HepG2 (cell line): ENCODE results near the gene PLD1. TPM values are rescaled to one million over a fixed set of nuclear protein-coding genes. Genes with fewer than 3 reads are reported as not detected.

Experiments used
- ATAC-seq: fragments of 200-7000 bp; cut with Tn5 transposase; 3 replicates; pipeline ENCODE4 v1.9.1; 2020; ENCODE audit warnings: mild to moderate bottlenecking, moderate library complexity
- BruUV-seq: library from RNA; stranded (reverse); fragments of 400-500 nt; replicated peaks from 2 replicates; lab custom pipeline; 2021; lab: Mats Ljungman, UMichigan
- CTCF ChIA-PET: fragments of 300-600 bp; formaldehyde crosslinking; extraction: SDS; loops from one replicate; lab custom pipeline; 2021; ENCODE audit warnings: low total read pairs, inconsistent platforms, low intra/inter-chr PET ratio; lab: Yijun Ruan, JAX
- POLR2A ChIA-PET: fragments of 350-600 bp; sonication (Branson Sonifier 250); formaldehyde crosslinking; loops from one replicate; lab custom pipeline; 2020; ENCODE audit warnings: antibody characterized with exemption, inconsistent platforms; lab: Yijun Ruan, JAX
- DNase-seq: peaks from one replicate; pipeline ENCODE4 v3.0.0-alpha.2; 2015; ENCODE audit warnings: low spot score
- FAIRE-seq: peaks from 3 replicates; lab custom pipeline; 2011; peaks lifted over from hg19 to GRCh38; lab: Jason Lieb, UNC
- H2AFZ ChIP-seq: one replicate; pipeline ENCODE4 v1.6.1; 2011; ENCODE audit warnings: low read length, inconsistent platforms
- H3K27ac ChIP-seq: fragments of 300-600 bp; 3 replicates; pipeline ENCODE4 v1.8.0; 2011; ENCODE audit warnings: mixed run types, mild to moderate bottlenecking, mixed read lengths, low read length, inconsistent platforms; ENCODE audit not compliant: insufficient read depth; ENCODE audit errors: extremely low read length
- H3K27me3 ChIP-seq, 2 experiments: fragments of 200-600 bp in 1 of 2; 2 replicates in 1 of 2; 3 replicates in 1 of 2; pipeline versions ENCODE4 v1.6.0 to v1.8.0; 2011; ENCODE audit warnings: low read length in 2 of 2, mild to moderate bottlenecking in 2 of 2, moderate library complexity in 2 of 2, inconsistent platforms in 1 of 2; ENCODE audit not compliant: insufficient read depth in 2 of 2, control insufficient read depth in 1 of 2
- H3K36me3 ChIP-seq, 2 experiments: fragments of 200-600 bp in 1 of 2; replicated peaks in 1 of 2; 2 replicates in 1 of 2; 3 replicates in 1 of 2; pipeline versions ENCODE4 v1.5.1 to v1.8.0; 2011; ENCODE audit warnings: low read length in 2 of 2, inconsistent platforms in 1 of 2; ENCODE audit not compliant: insufficient read depth in 2 of 2, control insufficient read depth in 1 of 2
- H3K4me1 ChIP-seq: 2 replicates; pipeline ENCODE4 v1.5.1; 2012; ENCODE audit warnings: low read length, inconsistent platforms; ENCODE audit not compliant: insufficient read depth
- H3K4me2 ChIP-seq: 2 replicates; pipeline ENCODE4 v1.6.0; 2011; ENCODE audit warnings: low read depth, low read length, inconsistent platforms
- H3K4me3 ChIP-seq, 3 experiments: fragments of 200-600 bp in 1 of 3; sonication (generic), shearing (Covaris generic) in 1 of 3; replicated peaks in 1 of 3; 2 replicates each; pipeline ENCODE4 v1.5.1; 2011 to 2016; ENCODE audit warnings: low read length in 3 of 3, inconsistent platforms in 2 of 3, low read depth in 2 of 3, mild to moderate bottlenecking in 2 of 3, control low read depth in 1 of 3, mixed read lengths in 1 of 3; ENCODE audit not compliant: insufficient read depth in 1 of 3
- H3K79me2 ChIP-seq: one replicate; pipeline ENCODE4 v1.6.1; 2011; ENCODE audit warnings: low read length, inconsistent platforms; ENCODE audit not compliant: insufficient read depth
- H3K9ac ChIP-seq: 2 replicates; pipeline ENCODE4 v1.6.0; 2011; ENCODE audit warnings: mild to moderate bottlenecking, low read depth, low read length, inconsistent platforms; ENCODE audit not compliant: insufficient read depth
- H3K9me3 ChIP-seq: 2 replicates; pipeline ENCODE4 v1.5.1; 2012; ENCODE audit warnings: mild to moderate bottlenecking, low read length
- H4K20me1 ChIP-seq: 2 replicates; pipeline ENCODE4 v1.6.0; 2011; ENCODE audit warnings: inconsistent platforms, mild to moderate bottlenecking, low read length, moderate library complexity; ENCODE audit not compliant: insufficient read depth
- HNRNPLL ChIP-seq: fragments of 200-400 bp; formaldehyde crosslinking; IDR thresholded peaks from 2 replicates; pipeline ENCODE4 v1.6.1; 2017; ENCODE audit warnings: mild to moderate bottlenecking, low read depth, low read length; ENCODE audit not compliant: poor library complexity, severe bottlenecking
- PHF8 ChIP-seq: sonication (generic); formaldehyde crosslinking; IDR thresholded peaks from 2 replicates; pipeline ENCODE4 v1.5.0; 2020; ENCODE audit warnings: missing genetic modification reagents
- WGBS: methylation state at CpG from one replicate; pipeline ENCODE4 v1.1.6; 2017; ENCODE audit warnings: low lambda C conversion rate; 5-methylcytosine and 5-hydroxymethylcytosine counted together
- in situ Hi-C: cut with HindIII; loops from 2 replicates; pipeline ENCODE4 v1.10.0; 2017; ENCODE audit warnings: low pct_unique_long_range_greater_than_20kb; ENCODE audit not compliant: extremely low pct_ligation_motif_present
- intact Hi-C: fragments of 100-400 bp; cut with micrococcal nuclease; formaldehyde crosslinking; loops from one replicate; pipeline ENCODE4 v1.10.0; 2022; ENCODE audit not compliant: unreplicated experiment
- polyA plus RNA-seq, 8 experiments: library from polyadenylated mRNA; depleted of rRNA in 3 of 8; stranded (reverse) in 7 of 8; unstranded in 1 of 8; fragments of >200 nt; fragmentation: Illumina TruSeq in 4 of 8; extraction: Trizol in 4 of 8; gene quantifications; 2 replicates each; pipeline versions ENCODE4 v1.2.1 to v1.2.3, GENCODE V29; 2011 to 2016; ENCODE audit warnings: low read depth in 4 of 8, missing spikeins in 1 of 8, mixed read lengths in 1 of 8; ENCODE audit not compliant: insufficient read depth in 1 of 8
- total RNA-seq, 5 experiments: library from RNA; depleted of rRNA; stranded (reverse); fragments of >200 nt; fragmentation: Illumina TruSeq; extraction: Trizol; gene quantifications; 2 replicates each; pipeline ENCODE4 v1.2.3, GENCODE V29; 2016; ENCODE audit warnings: low read depth in 1 of 5
- TF ChIP-seq, protein P1 (sequence below): sonication (generic); formaldehyde crosslinking; IDR thresholded peaks from 2 replicates; pipeline ENCODE4 v1.4.0; 2020; ENCODE audit warnings: missing genetic modification reagents
- TF ChIP-seq, protein P2 (sequence below): IDR thresholded peaks from 2 replicates; pipeline ENCODE4 v1.6.1; 2016; ENCODE audit warnings: missing compliant biosample characterization, missing genetic modification reagents, borderline replicate concordance

PLD1 gene
- total and polyA plus RNA-seq, 2 of the 13 experiments (the other 11 are each of a cell fraction or from before 2014, with no cell fraction given) = 27.1 to 59.4 TPM

DNA sequence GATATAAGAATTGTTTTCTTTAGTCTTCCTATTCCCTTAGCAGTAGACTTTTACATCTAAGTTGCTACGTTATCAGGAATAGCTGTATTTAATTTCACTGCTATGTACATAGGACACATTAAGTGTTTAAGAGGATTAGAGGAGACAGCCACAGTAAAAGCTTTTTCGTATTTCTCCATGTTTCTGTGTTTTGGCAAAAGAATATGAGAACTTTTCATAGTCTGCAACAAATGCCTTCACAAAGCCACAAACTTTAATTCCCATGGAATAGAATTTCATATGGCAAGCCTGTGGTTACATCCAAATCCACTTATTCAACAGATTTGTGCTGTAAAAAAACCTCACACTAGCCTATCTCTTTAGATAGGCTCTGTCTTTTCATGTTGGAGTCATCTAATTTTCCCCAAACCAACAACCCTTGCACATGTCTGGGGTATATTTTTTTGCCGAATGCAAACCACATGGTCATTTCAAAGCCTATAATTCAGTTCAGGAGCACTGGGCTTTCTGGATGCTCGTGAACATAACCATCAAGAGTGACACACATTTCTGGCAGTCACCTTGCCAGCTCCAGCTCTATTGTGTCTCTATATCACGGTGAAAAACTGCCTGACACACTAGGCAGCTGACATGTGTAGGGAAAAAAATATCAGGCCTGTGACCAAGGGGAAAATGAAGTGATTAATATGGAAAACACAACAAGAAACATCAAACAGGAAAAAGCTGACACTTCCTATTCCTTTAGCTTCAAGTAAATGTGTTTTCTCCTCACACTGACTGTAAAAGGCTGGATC lies 19.2 kb downstream of the PLD1 start (continued):
- TF ChIP-seq, protein P1, sequence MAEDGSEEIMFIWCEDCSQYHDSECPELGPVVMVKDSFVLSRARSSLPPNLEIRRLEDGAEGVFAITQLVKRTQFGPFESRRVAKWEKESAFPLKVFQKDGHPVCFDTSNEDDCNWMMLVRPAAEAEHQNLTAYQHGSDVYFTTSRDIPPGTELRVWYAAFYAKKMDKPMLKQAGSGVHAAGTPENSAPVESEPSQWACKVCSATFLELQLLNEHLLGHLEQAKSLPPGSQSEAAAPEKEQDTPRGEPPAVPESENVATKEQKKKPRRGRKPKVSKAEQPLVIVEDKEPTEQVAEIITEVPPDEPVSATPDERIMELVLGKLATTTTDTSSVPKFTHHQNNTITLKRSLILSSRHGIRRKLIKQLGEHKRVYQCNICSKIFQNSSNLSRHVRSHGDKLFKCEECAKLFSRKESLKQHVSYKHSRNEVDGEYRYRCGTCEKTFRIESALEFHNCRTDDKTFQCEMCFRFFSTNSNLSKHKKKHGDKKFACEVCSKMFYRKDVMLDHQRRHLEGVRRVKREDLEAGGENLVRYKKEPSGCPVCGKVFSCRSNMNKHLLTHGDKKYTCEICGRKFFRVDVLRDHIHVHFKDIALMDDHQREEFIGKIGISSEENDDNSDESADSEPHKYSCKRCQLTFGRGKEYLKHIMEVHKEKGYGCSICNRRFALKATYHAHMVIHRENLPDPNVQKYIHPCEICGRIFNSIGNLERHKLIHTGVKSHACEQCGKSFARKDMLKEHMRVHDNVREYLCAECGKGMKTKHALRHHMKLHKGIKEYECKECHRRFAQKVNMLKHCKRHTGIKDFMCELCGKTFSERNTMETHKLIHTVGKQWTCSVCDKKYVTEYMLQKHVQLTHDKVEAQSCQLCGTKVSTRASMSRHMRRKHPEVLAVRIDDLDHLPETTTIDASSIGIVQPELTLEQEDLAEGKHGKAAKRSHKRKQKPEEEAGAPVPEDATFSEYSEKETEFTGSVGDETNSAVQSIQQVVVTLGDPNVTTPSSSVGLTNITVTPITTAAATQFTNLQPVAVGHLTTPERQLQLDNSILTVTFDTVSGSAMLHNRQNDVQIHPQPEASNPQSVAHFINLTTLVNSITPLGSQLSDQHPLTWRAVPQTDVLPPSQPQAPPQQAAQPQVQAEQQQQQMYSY (CRISPR knock-in tag) = no peak
- no peak for TF ChIP-seq PHF8 (CRISPR knock-in tag)

DNA sequence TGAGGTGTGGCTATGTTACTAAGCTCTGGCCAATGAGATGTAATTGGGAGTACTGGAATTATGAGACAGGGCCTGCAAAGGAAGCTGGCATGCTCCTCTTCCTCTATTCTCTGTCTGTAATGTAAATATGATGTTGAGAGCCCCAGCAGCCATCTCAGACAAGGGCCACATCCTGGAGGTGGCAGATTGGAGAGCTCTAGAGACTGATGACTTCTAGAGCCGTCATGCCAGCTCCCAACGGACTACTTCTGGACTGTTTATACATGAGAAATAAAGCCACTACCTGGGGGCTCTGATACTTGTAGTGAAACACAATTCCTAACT lies 19.7 kb downstream of the PLD1 start:
- Histone ChIP-seq H3K27ac (no peak overlapping the region), H2AFZ (no peak overlapping the region), H3K27me3 (no peaks in the 10 kb centered on the region), H3K79me2 (peaks cover 93% of the 10 kb centered on the region), H3K9ac (no peak overlapping the region), H3K36me3 (peaks cover 6 to 29% of the 10 kb centered on the region in 2 experiments), H3K9me3 (no peaks in the 10 kb centered on the region), H3K4me1 (peaks cover 77% of the 10 kb centered on the region), H4K20me1 (peaks cover 31% of the 10 kb centered on the region), H3K4me3 (no peak overlapping the region), H3K4me2 (no peak overlapping the region)
- FAIRE-seq (no peak), DNase-seq (no peak), ATAC-seq (no peak)
- BruUV-seq = no TSS peak
- WGBS = 90% methylated on average over 2 of the region's 2 CpGs
- intact Hi-C loops (no loop called here), in situ Hi-C loops (no loop called here)
- ChIA-PET POLR2A (interaction anchor here (2.9 kb wide), 1 partner anchor 20 kb away, joined by 11 read pairs; the partner anchor contains the start of gene PLD1), CTCF (no interaction called here)
- no peak for TF ChIP-seq HNRNPLL
- TF ChIP-seq, protein P2, sequence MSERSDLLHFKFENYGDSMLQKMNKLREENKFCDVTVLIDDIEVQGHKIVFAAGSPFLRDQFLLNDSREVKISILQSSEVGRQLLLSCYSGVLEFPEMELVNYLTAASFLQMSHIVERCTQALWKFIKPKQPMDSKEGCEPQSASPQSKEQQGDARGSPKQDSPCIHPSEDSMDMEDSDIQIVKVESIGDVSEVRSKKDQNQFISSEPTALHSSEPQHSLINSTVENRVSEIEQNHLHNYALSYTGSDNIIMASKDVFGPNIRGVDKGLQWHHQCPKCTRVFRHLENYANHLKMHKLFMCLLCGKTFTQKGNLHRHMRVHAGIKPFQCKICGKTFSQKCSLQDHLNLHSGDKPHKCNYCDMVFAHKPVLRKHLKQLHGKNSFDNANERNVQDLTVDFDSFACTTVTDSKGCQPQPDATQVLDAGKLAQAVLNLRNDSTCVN (CRISPR knock-in tag) = peak; percentile 54; the same call in 1 of the 2 replicates
